Superior temporal gyrus (tissue), 1 donor: Measurements from ENCODE around the gene FGF1.
A peak's percentile ranks its signal among the peaks of the same experiment; 100 is the strongest.

ENCODE experiments used
- DNase-seq: peaks from one replicate; pipeline ENCODE4 v3.0.0-alpha.2; 2016; ENCODE audit errors: extremely low spot score

The FGF1 gene

DNA sequence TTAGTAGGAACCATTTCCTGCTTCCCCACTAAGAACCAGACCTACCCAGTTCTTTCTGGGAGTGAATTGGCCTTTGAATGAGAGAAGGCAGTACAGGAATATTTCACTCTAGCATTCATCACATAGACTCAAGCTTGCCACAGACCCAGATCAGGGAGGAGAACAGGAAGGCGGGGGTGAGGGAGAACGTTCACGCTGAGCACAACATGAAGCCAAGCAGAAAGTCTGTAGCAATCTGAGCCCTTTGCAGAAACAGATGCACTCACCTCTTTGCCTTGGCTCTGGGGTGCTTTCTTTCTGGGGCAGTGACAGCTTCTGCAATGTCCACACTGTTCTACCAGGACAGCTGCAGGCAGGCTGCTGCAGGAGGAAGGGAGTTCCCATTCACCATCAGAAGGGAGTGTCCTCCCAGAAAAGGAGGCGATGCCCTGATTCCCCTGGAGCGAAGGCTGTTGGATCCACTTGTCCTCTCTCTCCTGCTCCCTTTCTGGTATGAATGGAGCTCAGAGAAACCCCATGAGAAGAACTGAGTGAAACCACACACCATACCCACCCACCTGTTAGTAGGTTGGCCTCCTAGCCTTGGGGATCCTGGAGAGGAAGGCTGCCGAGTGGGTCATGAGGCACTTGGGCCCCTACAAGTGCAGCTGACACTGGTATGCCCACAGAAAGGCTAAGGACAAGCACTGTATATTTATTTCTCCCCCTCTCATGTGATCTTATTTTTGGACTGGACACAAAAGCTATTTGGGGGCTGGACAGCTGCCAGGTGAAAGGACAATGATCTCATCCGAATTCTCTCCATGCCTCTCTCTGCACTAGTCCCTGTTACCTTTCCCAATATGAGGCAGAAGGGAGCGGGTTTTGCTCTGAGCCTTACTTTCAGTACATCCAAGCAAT lies 11.7 kb upstream of the FGF1 start:
- peak; percentile 45 for DNase-seq

- DNase-seq, result no peak
Observed at GRCh38 chr5:142696379-142696778, 10.5 kb upstream of the FGF1 start.

GRCh38 chr5:142694092-142694856 lies 8.4 kb upstream of the FGF1 start:
- DNase-seq, result no peak

- no peak for DNase-seq
Observed at GRCh38 chr5:142692321-142692894, 6.5 kb upstream of the FGF1 start.

- no peak for DNase-seq
Observed at GRCh38 chr5:142690667-142691066, 4.8 kb upstream of the FGF1 start.

GRCh38 chr5:142689081-142689480 lies 3.2 kb upstream of the FGF1 start:
- no peak for DNase-seq

- no peak for DNase-seq
Observed at GRCh38 chr5:142688281-142688989, 2.5 kb upstream of the FGF1 start.

- no peak for DNase-seq
Observed at GRCh38 chr5:142686968-142687367, 1.1 kb upstream of the FGF1 start.

- DNase-seq, result peak; percentile 54
Observed at GRCh38 chr5:142686210-142686734, 382 bp upstream of the FGF1 start.

GRCh38 chr5:142684508-142685041 lies 1.3 kb downstream of the FGF1 start:
- DNase-seq, result peak; percentile 94

DNA sequence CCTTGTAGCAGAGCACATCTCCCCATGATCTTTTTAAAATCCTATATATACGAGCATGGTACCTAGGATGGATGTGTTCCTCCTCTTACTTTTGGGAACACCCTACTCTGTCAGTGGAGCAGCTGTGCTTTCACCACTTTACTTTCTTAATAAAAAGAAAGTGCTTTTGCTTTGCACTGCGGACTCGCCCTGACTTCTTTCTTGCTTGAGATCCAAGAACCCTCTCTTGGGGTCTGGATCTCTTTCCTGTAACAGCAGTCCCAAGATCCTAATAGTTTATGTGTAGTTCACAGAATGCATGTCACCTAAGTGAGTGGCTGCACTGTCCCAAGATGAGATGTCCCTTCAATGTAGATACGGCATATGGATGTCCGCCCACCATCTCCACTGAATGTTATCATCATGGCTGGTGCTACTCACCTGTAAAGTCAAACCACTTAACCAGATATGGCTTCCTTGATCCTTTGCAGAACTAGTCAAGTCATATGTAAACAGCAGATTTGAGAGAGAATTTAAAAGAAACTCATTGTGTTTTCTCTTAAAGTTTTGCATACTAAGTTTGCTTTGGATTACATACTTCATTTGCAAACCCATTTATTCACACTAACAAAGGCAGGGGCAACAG lies 1.9 kb downstream of the FGF1 start:
- DNase-seq, result no peak

DNA sequence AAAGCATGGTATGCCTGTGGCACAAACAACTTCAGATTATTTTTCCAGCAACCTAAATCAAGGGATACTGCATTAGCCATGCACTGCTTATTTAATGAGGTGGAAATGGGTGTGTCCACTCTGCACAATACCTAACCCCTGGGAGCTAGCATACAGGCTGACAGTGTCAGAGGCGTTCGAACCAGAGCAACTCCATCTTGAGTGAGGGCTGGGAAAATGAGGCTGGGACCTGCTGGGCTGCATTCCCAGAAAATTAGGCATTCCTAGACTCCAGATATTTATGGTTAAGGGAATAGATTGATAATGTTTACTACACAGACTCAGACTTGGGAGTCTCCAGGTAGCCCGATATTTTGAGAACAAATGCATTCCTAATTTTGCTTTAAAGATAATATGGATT lies 2.8 kb downstream of the FGF1 start:
- no peak for DNase-seq

GRCh38 chr5:142680605-142681259 lies 5.2 kb downstream of the FGF1 start:
- no peak for DNase-seq

DNA sequence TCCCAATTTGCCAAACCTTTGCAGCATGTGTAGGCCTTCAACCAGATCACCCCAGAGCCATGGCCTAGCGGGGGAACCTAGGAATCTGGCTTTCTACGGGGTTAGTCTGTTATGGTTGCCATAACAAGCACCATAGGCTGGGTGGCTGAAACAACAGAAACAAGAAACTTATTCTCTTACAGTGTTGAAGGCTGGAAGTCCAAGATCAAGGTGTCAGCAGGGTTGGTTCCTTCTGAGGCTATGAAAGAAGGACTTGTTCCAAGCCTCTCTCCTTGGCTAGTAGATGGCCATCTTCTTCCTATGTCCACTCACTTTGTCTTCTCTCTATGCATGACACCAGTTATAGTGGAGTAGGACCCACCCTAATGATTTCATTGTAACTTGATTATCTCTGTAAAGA lies 6.1 kb downstream of the FGF1 start:
- DNase-seq, result no peak

DNA sequence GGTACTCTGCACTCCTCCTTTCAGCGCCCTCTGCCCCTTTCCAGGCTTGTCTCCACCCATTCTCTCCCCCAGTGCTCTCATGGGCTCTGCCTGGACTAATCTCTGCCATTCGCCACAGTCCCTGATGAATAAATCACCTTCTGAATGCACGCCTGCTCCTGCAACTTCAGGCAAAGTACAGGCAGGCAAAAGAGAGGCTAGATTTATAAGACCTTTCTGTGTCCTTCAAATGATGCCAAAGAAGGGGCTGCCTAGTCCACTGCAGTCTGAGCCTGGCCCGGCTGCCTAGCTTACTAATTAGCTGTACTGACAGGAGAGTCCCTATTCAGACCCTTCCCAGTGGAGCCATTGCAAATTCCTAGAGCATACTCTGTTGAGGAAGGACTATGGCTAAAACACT lies 7.4 kb downstream of the FGF1 start:
- no peak for DNase-seq

- peak; percentile 65 for DNase-seq
Observed at GRCh38 chr5:142677198-142677597, 8.7 kb downstream of the FGF1 start.

- DNase-seq, result no peak
Observed at GRCh38 chr5:142676318-142676717, 9.6 kb downstream of the FGF1 start.

DNA sequence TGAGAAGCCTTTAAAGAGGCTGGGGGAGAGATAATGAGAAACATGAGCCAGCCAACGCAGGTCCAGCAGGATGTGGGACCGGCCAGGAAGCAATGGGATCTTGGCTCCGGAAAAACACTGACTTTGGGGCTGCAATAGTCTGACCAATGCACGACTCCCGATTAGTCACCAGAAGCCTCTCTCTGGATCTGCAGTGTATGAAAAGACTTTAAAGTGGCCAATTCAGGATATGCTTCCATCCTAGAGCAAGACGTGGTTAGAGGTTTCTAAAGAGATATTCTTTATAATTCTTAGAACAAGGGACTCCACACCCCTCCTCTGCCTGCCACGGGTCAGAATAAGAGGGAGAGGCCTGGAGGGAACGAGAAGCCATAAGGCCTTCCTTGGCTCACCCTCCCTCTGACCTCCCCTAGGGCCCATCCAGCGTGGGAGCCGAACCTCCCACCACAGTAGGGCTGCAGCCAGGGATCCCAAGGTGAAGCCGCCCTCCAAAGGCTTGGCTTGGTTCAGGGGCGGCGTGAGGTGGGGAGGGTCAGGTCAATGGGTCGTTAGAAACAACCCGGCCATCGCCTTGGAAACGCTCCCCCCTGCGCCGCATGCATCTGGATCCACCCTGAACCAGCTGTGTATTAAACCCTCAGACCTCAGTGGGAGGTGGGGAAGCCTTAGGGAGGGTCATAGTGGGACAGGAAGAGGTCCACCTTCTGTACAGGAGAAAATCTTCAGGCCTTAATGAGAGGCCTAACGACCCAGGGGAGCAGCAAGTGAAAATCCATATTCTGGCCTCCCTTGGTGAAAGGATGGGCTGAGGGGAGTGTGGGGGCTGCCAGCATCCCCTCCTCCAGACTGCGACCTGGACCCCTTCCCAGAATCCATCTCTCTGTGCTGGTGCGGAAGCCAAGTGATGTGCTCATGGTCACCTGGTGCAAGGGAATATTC lies 11.1 kb downstream of the FGF1 start:
- no peak for DNase-seq

DNA sequence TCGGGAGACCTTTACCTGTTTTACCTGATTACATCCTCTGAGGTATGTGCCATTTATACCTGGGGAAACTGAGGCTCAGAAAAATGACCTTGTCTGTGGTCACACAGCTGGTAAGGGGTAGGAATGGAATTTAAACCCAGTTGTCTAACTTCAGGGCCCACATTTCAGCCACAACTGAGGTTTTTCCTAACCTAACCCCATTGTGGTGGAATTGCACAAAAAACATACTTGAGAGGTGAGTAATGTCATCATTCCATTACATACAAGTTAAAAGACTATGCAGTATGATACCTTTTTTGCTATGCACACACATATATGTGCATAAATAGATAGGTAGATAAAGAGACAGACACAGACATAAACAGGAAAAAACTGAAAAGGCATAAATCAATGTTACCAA lies 14.1 kb downstream of the FGF1 start:
- DNase-seq, result no peak
